HEK293T (cell line): ENCODE results near the gene C1orf174.

Source experiments
- BHLHE40 ChIP-seq: fragments of 450-650 bp; IDR thresholded peaks from 2 replicates; pipeline ENCODE4 v1.6.1; 2016; ENCODE audit warnings: mild to moderate bottlenecking, moderate library complexity, borderline replicate concordance
- FOXK2 ChIP-seq: fragments of 450-650 bp; IDR thresholded peaks from 2 replicates; pipeline ENCODE4 v1.6.1; 2016; ENCODE audit warnings: mild to moderate bottlenecking
- FOXM1 ChIP-seq: fragments of 450-650 bp; IDR thresholded peaks from 2 replicates; pipeline ENCODE4 v1.6.1; 2017; ENCODE audit warnings: mild to moderate bottlenecking, borderline replicate concordance
- SP1 ChIP-seq: fragments of 450-650 bp; IDR thresholded peaks from 2 replicates; pipeline ENCODE4 v1.6.1; 2017
- SUZ12 ChIP-seq: fragments of 450-650 bp; IDR thresholded peaks from 2 replicates; pipeline ENCODE4 v1.6.1; 2016; ENCODE audit warnings: mild to moderate bottlenecking
- TARDBP ChIP-seq: fragments of 450-650 bp; IDR thresholded peaks from 2 replicates; pipeline ENCODE4 v1.6.1; 2016
- ZNF384 ChIP-seq: fragments of 450-650 bp; IDR thresholded peaks from 2 replicates; pipeline ENCODE4 v1.6.1; 2016

DNA sequence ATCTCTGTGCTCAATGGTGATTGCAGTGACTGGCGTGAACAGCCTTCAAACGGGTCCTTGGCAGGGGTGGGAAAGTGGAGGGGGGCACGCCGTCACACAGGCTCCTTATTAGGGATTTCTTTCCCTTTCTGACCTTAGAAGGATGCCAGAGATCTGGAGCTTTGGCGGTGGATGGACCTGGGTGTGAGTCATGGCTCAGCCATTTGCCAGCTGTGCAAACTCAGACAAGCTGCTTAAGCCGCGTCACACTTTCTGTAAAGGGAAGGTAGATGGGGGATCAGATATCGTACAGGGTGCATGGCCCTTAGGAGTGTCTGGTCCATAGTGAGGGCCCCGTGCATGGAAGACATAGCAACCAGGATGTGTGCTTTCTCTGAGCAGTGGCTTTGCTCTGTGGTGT is 48.3 kb upstream of the C1orf174 start:
- TF ChIP-seq SUZ12, result no peak
- TF ChIP-seq FOXM1, result no peak
- TF ChIP-seq ZNF384, result no peak
- no peak for TF ChIP-seq BHLHE40
- TF ChIP-seq SP1, result no peak
- TF ChIP-seq TARDBP, result no peak
- TF ChIP-seq FOXK2, result no peak
